Activated naive CD4-positive, alpha-beta T cell treated with anti-CD3 and anti-CD28 coated beads for 36 hours (primary cell): Measurements from ENCODE around the gene CCDC178. TPM values are rescaled to one million over a fixed set of nuclear protein-coding genes. Genes with fewer than 3 reads are reported as not detected.
"Not testable (repeated sequence)": the region's sequence is repeated elsewhere in the genome, so short reads cannot be mapped to it uniquely, and the experiment has no call there.

Experiments
- CTCF ChIA-PET: fragments of 350-600 bp; sonication (Branson Sonifier 250); formaldehyde crosslinking; loops from one replicate; lab custom pipeline; 2021; ENCODE audit warnings: antibody characterized with exemption; lab: Charles Lee
- DNase-seq: peaks from one replicate; pipeline ENCODE4 v3.0.0-alpha.2; 2020
- H3K27ac Mint-ChIP-seq: one replicate; pipeline ENCODE4 v1.8.0; 2021; ENCODE audit warnings: mild to moderate bottlenecking, mixed read lengths
- H3K27me3 Mint-ChIP-seq: one replicate; pipeline ENCODE4 v1.8.0; 2021; ENCODE audit warnings: low read depth, mixed read lengths
- H3K36me3 Mint-ChIP-seq: one replicate; pipeline ENCODE4 v1.8.0; 2021; ENCODE audit warnings: low read depth, mixed read lengths
- H3K4me1 Mint-ChIP-seq: one replicate; pipeline ENCODE4 v1.8.0; 2021; ENCODE audit warnings: low read depth, mixed read lengths
- H3K4me3 Mint-ChIP-seq: one replicate; pipeline ENCODE4 v1.8.0; 2021; ENCODE audit warnings: mild to moderate bottlenecking, moderate library complexity, mixed read lengths
- H3K9me3 Mint-ChIP-seq: one replicate; pipeline ENCODE4 v1.8.0; 2021; ENCODE audit warnings: mixed read lengths
- intact Hi-C: fragments of 100-400 bp; cut with micrococcal nuclease; formaldehyde crosslinking; loops from one replicate; pipeline ENCODE4 v1.15.1; 2023
- total RNA-seq, 2 experiments: library from RNA; stranded (reverse); gene quantifications; one replicate each; pipeline ENCODE4 v1.2.3, GENCODE V29; 2021

Gene CCDC178
- total RNA-seq, 2 experiments from 2014 or later = not detected

DNA sequence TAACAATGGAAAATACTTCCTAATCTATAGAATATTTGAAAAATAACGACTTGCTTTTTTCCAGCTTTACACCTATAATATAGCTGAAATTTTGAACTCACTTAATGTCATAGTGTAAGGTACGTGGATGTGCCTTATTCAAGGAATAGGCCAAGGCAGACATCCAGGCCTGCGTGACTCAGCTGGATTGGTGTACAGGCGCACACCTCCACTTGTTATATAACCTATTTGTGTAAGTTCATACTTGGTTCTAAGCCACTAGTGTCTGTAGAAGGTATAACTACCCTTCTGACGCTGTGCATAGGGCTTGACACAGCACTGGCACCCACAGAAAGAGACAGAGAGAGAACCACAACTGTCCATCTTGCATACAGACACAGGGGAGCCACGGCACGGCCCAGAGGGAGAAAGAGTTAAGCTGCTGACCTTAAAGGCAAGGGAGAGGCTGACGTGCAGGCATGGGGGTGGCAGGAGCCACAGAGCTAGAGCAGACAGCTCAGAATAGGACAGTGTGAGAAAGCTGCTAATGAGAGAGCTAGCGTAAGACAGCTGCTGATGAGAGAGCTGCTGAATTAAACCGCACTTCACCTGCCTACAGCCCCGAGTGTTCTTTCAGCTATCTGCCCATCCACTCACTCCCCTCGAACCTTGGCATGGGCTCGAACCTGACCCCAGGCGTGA is 16.1 kb downstream of the CCDC178 start:
- no peak overlapping the region for H3K27ac Mint-ChIP-seq
- DNase-seq = no peak
- H3K9me3 Mint-ChIP-seq = peaks cover 5% of the 10 kb centered on the region
- no peaks in the 10 kb centered on the region for H3K36me3 Mint-ChIP-seq
- intact Hi-C loops = no loop called here
- no peaks in the 10 kb centered on the region for H3K27me3 Mint-ChIP-seq
- no peaks in the 10 kb centered on the region for H3K4me1 Mint-ChIP-seq
- CTCF ChIA-PET = no interaction called here
- H3K4me3 Mint-ChIP-seq = no peak overlapping the region

DNA sequence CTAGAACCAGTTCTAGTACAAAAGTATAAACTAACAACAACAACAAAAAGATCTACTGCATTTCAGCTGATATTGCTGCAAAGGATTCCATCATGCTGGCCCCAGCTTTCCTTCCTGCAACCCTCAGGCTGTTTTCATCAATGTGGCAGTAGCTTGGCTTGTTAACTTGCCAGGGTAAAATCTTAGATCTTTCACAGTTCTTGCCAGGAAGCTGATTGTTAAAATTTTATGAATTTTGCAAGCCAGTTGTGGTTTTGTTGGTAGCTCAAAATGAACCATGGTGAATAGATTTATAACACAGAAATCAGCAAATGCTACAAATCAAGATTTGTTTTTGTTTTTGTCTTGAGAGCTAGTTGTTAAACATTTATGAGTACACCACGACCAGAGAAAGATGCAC is 19.3 kb downstream of the CCDC178 start:
- no peak overlapping the region for H3K4me3 Mint-ChIP-seq
- no peaks in the 10 kb centered on the region for H3K36me3 Mint-ChIP-seq
- CTCF ChIA-PET = interaction anchor here (0.5 kb wide), 1 partner anchor 1118 kb away, joined by 3 read pairs; no protein-coding TSS in a partner anchor
- intact Hi-C loops = no loop called here
- H3K27ac Mint-ChIP-seq = no peak overlapping the region
- no peak for DNase-seq
- no peaks in the 10 kb centered on the region for H3K27me3 Mint-ChIP-seq
- H3K4me1 Mint-ChIP-seq = no peaks in the 10 kb centered on the region
- H3K9me3 Mint-ChIP-seq = peaks cover 3% of the 10 kb centered on the region

DNA sequence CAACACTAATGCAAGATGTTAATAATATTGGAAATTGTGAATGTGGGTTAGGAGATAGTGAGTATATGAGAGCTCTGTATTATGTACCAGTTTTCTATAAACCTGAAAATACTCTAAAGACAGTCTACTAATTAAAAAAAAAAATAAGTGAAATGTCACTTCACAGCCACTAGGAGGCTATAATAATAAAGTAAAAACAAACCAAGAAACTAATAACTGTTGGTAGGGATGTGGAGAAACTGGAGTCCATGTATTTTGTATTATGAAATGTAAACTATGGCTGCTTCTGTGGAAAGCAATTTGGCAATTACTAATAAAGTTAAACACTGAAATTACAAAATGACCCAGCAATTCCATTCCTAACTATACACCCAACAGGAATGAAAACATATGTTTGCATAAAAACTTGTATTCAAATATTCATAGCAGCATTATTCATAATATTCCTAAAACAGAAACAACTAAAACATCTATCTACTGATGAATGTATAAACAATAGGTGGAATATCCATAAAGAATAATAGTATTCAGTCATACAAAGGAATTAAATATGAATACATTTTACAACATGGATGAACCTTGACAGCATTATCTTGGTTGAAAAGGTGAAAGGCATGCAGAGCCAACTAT is 36.2 kb downstream of the CCDC178 start:
- Mint-ChIP-seq H3K9me3 (peaks cover 3% of the 10 kb centered on the region), H3K4me1 (no peaks in the 10 kb centered on the region), H3K27ac (no peak overlapping the region), H3K4me3 (no peak overlapping the region), H3K36me3 (no peaks in the 10 kb centered on the region), H3K27me3 (no peaks in the 10 kb centered on the region)
- intact Hi-C loops = no loop called here
- DNase-seq = no peak
- CTCF ChIA-PET = no interaction called here

DNA sequence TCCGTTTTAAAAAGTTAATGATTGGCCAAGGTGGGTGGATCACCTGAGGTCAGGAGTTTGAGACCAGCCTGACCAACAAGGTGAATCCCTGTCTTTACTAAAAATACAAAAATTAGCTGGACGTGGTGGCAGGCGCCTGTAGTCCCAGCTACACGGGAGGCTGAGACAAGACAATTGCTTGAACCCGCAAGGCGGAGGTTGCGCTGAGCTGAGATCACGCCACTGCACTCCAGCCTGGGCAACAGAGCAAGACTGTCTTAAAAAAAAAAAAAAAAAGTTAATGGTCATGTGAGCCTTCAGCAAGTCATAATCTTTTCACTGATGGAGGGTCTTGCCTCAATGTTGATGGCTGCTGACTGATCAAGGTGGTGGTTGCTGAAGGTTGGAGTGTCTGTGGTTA is 41.6 kb downstream of the CCDC178 start:
- H3K27me3 Mint-ChIP-seq = not testable (repeated sequence)

DNA sequence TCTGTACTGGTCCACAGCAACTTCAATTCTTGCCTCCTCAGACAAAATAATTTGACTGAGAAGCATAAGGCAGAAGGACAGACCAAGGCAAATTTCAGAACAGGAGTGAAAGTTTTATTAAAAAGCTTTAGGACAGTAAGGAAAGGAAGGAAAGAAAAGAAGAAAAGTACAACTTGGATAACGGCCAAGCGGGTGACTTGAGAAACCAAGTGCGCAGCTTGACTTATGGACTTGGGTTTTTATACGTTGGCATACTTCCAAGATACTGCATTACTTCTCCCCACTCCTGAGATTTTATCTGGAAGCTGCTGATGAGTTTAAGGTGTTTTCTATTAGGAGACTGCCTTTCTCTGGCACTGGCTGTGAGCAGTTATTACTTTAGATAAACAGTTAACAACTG is 64.7 kb downstream of the CCDC178 start:
- CTCF ChIA-PET = no interaction called here
- H3K27ac Mint-ChIP-seq = no peak overlapping the region
- intact Hi-C loops = no loop called here
- no peaks in the 10 kb centered on the region for H3K4me1 Mint-ChIP-seq
- DNase-seq = no peak
- H3K4me3 Mint-ChIP-seq = no peak overlapping the region
- H3K9me3 Mint-ChIP-seq = peaks cover 14% of the 10 kb centered on the region
- no peaks in the 10 kb centered on the region for H3K36me3 Mint-ChIP-seq
- no peaks in the 10 kb centered on the region for H3K27me3 Mint-ChIP-seq

More for the DNA sequence above, 41.6 kb downstream of the CCDC178 start:
- intact Hi-C loops, H3K4me3 Mint-ChIP-seq, H3K36me3 Mint-ChIP-seq, H3K27ac Mint-ChIP-seq, CTCF ChIA-PET, H3K4me1 Mint-ChIP-seq, DNase-seq, H3K9me3 Mint-ChIP-seq: not testable (repeated sequence)

DNA sequence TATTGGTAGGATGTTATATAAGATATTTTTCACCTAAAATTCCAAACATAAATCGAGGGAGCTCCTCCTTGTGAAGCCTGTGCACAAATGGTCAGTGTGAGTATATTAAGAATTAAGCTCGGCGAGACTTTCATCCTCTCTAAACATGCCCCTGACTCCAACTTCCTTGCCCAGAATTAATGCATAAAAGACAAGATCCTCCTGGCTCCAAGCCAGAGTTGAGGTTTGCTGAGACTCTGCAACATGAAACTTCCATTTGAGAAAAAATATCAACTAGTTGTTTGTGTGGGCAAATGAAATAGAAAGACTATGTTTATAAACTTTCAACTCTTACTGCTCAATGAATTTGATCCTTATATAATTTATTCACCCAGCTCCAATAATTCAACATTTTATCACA is 68.1 kb downstream of the CCDC178 start:
- no peaks in the 10 kb centered on the region for H3K36me3 Mint-ChIP-seq
- no peaks in the 10 kb centered on the region for H3K4me1 Mint-ChIP-seq
- intact Hi-C loops = no loop called here
- no peak overlapping the region for H3K4me3 Mint-ChIP-seq
- CTCF ChIA-PET = no interaction called here
- H3K27ac Mint-ChIP-seq = no peak overlapping the region
- H3K9me3 Mint-ChIP-seq = peaks cover 14% of the 10 kb centered on the region
- DNase-seq = no peak
- no peaks in the 10 kb centered on the region for H3K27me3 Mint-ChIP-seq

DNA sequence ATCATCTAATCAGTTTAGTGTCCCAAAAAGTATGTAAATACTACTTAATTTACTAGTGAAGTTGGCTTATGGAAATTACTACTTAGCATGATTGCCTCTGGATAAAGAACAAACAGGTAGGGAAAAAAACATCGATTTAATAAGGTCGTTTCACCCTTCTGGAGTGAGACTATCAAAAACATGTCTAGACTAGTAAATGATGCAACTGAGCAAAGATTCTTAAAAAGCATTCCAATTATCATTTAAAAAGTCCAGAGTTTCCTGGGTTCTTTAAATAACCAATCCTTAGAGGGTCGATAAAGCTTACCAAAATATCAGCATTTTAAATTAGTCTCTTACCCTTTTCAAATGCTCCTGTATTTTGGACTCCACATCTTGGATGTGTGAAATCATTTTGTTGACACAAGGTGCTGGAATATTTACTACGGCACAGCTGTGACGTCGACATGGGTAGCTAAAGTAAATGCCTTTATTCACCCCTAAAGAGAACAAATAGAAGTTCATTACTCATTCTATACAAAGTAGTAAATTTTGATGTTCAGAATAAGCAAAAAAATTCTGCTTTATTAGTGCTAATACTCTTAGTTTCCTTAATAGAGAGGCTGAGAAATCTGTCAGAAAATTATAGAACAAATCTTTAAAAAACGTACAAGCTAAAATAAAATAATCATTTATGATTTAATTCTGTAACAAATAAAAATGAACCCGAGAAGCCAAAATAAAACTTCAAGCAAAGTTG is 70.6 kb downstream of the CCDC178 start:
- Mint-ChIP-seq H3K4me1 (no peaks in the 10 kb centered on the region), H3K27me3 (no peaks in the 10 kb centered on the region), H3K4me3 (no peak overlapping the region), H3K27ac (no peak overlapping the region), H3K9me3 (peaks cover 11% of the 10 kb centered on the region), H3K36me3 (no peaks in the 10 kb centered on the region)
- CTCF ChIA-PET = no interaction called here
- no peak for DNase-seq
- intact Hi-C loops = no loop called here

DNA sequence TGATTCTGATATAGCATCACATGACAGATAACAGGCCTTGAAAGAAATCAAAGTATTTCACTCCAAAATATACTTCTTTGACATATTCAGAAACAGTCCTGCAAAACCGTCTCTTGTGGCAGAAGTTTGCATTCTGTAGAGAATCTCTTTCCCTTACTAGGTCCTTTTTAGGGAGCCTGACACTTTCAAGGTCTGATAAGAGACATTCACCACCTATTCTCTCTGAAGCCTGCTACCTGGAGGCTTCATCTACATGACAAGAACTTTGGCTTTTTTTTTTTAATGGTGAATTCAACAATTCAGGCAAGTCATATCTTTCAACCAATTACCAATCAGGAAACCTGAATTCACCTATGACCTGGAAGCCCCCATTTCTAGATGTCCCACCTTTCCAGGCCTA is 83.8 kb downstream of the CCDC178 start:
- H3K36me3 Mint-ChIP-seq = no peaks in the 10 kb centered on the region
- CTCF ChIA-PET = no interaction called here
- no peaks in the 10 kb centered on the region for H3K4me1 Mint-ChIP-seq
- intact Hi-C loops = no loop called here
- no peak for DNase-seq
- peaks cover 10% of the 10 kb centered on the region for H3K9me3 Mint-ChIP-seq
- H3K27ac Mint-ChIP-seq = no peak overlapping the region
- H3K4me3 Mint-ChIP-seq = no peak overlapping the region
- H3K27me3 Mint-ChIP-seq = no peaks in the 10 kb centered on the region

DNA sequence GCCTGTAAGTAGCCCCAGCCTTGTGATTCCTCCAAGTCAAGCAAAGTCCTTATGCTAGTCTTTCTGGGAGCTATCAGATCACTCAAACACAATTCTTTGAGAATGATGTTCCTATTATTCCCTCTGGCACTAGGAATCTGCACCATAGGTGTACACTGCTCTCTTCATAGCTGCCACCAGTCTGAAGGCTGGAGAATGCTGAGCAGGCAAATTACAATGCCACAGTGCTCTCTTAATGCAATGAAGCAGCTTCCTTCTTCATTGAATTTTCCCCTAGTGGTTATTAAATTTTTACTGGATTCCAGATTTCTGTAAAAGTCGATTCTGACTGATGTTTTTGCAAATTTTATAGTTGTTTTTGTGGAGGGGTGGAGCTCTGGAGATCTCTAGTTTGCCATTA is 84.8 kb downstream of the CCDC178 start:
- no peak for DNase-seq
- Mint-ChIP-seq H3K27ac (no peak overlapping the region), H3K36me3 (no peaks in the 10 kb centered on the region), H3K4me3 (no peak overlapping the region), H3K27me3 (no peaks in the 10 kb centered on the region), H3K4me1 (no peaks in the 10 kb centered on the region), H3K9me3 (peaks cover 10% of the 10 kb centered on the region)
- intact Hi-C loops = no loop called here
- CTCF ChIA-PET = no interaction called here

DNA sequence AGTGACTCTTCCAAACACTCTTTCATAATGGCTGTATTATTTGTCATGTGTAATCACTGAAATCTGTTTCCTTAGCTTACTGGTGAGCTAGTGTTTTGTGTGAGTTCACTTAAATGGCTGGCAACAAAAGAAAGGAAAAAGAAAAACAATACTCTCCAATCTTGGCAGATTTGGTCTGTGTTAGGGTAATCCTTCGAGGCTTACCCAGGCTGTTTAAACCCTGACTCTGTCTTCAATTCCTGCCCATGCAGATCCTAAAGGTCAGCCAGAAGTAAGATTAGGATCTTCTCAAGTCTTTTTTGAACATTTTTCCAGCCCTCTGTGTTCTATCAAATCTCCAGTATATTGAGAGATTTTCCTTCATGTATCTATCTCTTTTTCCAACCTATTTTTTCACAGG is 85.3 kb downstream of the CCDC178 start:
- intact Hi-C loops = no loop called here
- Mint-ChIP-seq H3K27me3 (no peaks in the 10 kb centered on the region), H3K4me3 (no peak overlapping the region), H3K36me3 (no peaks in the 10 kb centered on the region), H3K4me1 (no peaks in the 10 kb centered on the region), H3K27ac (no peak overlapping the region), H3K9me3 (peaks cover 10% of the 10 kb centered on the region)
- no peak for DNase-seq
- CTCF ChIA-PET = no interaction called here

DNA sequence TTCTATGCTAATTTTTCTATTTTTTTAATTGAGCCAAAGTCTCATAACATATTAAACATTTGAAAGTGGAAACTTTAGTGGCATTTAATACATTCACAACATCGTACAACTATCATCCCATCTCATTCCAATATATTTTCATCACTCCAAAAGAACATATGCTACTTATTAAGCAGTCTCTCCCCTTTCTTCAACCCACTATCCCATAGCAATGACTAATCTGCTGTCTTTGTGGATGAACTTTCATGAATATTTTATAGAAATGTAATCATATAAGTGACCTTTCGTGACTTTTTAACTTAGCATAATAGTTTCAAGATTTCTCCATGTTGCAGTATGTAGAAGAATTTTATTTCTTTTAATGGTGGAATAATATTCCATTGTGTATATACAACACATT is 90.3 kb downstream of the CCDC178 start:
- H3K36me3 Mint-ChIP-seq = no peaks in the 10 kb centered on the region
- H3K9me3 Mint-ChIP-seq = peaks cover 6% of the 10 kb centered on the region
- H3K4me3 Mint-ChIP-seq = no peak overlapping the region
- CTCF ChIA-PET = no interaction called here
- no peaks in the 10 kb centered on the region for H3K27me3 Mint-ChIP-seq
- intact Hi-C loops = no loop called here
- no peaks in the 10 kb centered on the region for H3K4me1 Mint-ChIP-seq
- no peak for DNase-seq
- no peak overlapping the region for H3K27ac Mint-ChIP-seq

DNA sequence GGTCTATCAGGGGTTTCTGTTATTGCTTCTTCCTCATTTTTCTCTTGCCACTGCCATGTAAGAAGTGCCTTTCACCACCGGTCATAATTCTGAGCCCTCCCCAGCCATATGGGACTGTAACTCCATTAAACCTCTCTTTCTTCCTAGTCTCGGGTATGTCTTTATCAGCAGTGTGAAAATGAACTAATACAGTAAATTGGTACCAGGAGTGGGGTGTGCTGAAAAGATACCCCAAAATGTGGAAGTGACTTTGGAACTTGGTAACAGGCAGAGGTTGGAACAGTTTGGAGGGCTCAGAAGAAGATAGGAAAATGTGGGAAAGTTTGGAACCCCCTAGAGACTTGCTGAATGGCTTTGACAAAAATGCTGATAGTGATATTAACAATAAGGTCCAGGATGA is 100.8 kb downstream of the CCDC178 start:
- H3K27ac Mint-ChIP-seq, intact Hi-C loops, H3K36me3 Mint-ChIP-seq, H3K4me1 Mint-ChIP-seq, H3K27me3 Mint-ChIP-seq, CTCF ChIA-PET, H3K4me3 Mint-ChIP-seq, DNase-seq: not testable (repeated sequence)
- H3K9me3 Mint-ChIP-seq = peaks cover 13% of the 10 kb centered on the region

DNA sequence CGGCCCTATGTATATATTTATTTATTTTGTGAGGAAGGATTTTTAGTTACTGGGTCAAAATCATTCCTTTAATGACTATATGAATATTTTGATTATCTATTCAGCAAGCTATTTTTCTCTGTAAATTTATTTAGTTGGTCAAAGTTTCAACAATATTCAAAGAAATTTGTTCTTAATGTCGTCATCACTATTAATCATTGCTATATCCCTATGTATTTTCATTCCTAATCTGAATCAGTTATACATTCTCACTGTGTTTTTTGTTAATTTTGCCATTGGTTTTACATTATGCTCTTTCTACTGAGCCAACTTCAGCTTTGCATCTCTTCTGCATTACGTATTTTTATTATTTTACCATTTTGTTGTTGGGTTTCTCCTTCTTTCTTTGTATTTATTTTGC is 105.7 kb downstream of the CCDC178 start:
- H3K36me3 Mint-ChIP-seq = peaks cover 3% of the 10 kb centered on the region
- H3K27me3 Mint-ChIP-seq = no peaks in the 10 kb centered on the region
- intact Hi-C loops = no loop called here
- H3K4me1 Mint-ChIP-seq = no peaks in the 10 kb centered on the region
- no peak overlapping the region for H3K27ac Mint-ChIP-seq
- peaks cover 9% of the 10 kb centered on the region for H3K9me3 Mint-ChIP-seq
- DNase-seq = no peak
- H3K4me3 Mint-ChIP-seq = no peak overlapping the region
- CTCF ChIA-PET = no interaction called here
